GM18873 (cell line): Measurements from ENCODE around the gene MYF5.
"Not testable (repeated sequence)": the region's sequence is repeated elsewhere in the genome, so short reads cannot be mapped to it uniquely, and the experiment has no call there.

Experiments
- ATAC-seq: cut with Tn5 transposase; IDR thresholded peaks from one replicate; pipeline ENCODE4 v1.9.1; 2021; ENCODE audit warnings: mild to moderate bottlenecking, moderate library complexity, moderate number of reproducible peaks; ENCODE audit not compliant: unreplicated experiment, low FRiP score

The MYF5 gene

DNA sequence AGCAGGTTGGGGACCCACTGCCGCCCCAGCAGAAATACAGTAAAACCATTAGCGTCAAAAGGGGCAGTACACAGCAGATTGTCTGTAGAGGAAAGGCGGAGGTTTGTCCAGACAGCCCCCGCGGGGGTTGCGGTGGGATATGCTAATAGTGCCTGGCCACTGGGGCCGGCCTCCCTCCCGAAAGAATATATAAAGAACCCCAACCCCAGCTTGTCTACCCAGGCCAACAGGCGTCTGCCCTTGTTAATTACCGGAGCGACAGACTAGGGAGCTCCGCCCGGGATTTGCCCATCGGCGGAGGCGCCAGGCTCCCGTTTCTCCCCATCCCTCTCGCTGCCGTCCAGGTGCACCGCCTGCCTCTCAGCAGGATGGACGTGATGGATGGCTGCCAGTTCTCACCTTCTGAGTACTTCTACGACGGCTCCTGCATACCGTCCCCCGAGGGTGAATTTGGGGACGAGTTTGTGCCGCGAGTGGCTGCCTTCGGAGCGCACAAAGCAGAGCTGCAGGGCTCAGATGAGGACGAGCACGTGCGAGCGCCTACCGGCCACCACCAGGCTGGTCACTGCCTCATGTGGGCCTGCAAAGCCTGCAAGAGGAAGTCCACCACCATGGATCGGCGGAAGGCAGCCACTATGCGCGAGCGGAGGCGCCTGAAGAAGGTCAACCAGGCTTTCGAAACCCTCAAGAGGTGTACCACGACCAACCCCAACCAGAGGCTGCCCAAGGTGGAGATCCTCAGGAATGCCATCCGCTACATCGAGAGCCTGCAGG is at the start of gene MYF5:
TSS of gene MYF5 (plus strand) at position 217 of the 774 bp plus-strand sequence. CDS start at position 369, 152 bp downstream.
- ATAC-seq = no peak

DNA sequence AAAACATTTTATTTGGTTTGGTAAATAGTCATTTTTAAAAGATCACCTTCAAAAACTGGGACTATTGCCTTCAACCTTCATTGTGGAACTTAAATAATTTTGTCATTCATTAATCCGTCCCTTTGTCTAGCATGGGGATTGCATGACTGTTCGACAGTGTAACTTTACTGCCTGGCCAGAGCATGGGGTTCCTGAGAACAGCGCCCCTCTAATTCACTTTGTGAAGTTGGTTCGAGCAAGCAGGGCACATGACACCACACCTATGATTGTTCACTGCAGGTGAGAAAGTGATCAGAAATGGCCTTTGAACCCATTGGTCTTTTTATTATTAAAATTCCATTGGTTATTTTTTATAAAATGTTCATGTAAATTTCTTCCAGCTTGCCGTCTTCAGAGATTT is 46.5 kb upstream of the MYF5 start:
- no peak for ATAC-seq

DNA sequence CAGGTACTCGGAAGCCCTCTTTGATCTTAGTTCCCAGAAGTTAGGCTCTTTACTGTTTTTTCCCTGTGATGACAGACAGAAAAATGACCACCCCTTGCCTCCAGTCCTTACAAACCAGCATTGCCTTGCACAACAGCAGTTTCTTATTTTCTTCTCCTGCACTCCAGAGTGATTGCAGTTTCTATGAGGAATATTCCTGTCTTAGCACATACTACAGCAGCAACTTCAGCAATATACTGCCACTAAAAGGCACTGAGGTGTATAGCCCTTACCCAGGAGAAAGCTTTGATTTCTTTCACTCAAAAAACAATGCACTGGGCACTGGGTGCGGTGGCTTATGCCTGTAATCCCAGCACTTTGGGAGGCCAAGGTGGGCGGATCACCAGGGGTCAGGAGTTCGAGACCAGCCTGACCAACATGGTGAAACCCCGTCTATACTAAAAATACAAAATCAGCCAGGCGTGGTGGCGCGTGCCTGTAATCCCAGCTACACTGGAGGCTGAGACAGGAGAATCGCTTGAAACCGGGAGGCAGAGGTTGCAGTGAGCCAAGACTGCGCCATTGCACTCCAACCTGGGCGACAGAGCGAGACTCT is 40.6 kb upstream of the MYF5 start:
- not testable (repeated sequence) for ATAC-seq

DNA sequence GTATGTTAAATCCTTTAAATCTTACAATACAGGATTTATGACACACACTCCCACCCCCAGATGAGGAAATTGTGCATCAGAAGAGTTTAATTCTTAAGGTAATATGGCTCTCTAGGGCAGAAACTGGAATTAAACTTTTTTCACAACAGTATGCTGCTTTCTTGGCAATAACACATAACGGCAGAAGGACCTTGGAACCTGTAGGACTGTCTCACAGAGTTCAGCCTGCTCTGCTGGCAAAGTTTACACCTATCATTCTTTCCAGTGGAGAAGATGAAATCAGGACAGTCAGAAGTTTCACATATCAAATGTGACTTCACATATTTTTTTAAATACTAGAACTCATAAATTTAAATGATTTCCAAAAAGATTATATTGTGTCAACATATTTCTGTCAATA is 39.9 kb upstream of the MYF5 start:
- no peak for ATAC-seq

DNA sequence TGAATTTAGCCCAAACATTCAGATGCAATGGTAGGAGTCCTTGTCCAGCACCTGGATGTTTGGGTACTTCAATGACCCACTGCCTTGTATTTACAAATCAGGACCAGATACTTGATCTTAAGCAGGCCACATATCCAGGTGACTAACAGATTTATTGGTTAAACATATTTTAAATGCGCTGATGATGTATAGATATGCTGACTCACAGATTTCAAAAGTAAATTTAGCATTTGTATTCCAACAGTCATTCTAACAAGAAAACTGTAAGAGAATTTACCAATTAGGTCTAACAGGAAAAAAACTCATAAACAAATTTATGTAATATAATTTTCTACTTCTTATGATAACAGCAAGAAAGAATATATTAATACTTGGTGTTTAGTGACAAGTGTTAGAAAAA is 38.7 kb upstream of the MYF5 start:
- no peak for ATAC-seq

DNA sequence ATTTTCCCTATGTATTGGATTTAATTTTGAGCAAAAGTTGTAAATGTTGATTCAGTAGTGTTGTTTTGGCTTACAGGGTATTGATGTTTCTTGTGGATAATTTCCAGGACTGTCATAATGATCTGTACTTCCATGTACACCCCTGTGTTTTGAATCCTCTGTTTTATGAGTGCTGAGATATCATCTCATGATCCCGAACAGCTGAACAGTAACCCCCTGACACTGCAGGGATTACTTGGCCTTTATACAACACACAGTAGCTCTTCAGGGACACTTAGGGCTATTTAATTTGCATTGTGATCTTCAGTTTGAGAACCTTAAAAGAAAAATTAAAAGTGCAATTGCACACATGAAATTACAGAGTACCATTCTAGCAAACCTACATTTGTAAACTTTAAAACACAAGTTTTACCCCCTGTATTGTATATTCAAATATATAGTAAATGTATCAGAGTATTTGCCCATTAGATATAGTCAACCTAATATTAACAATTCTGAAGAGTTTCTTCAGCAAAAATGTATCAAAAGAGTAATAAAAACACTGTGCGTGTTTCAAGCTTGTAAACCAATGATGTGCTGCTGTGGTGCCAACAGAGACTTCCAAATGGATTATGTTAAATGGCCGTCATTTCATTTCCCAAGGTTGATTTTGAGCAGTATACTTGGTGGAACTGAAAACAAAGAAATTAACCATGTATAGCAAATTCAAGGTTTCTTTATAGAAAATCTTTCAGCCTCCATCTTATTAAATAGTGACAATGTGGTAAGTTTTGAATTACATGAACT is 37.2 kb upstream of the MYF5 start:
- ATAC-seq = no peak

DNA sequence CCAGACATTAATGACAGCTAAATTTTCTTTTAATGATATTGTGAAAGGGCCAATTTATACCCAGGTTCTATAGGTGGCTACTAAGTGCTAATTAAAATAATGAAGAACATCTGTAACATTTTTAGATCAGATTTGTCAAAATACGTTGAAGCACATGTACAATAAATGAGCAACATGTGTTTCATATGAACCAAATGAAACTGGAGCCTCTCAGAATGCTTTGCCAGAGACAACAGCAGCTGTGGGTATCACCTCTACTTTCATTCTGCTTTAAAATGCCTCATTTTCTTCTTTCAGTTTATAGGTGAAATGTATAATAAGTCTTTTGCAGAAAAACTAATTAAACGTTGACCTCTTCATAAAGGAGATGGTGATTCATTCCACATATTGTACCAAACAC is 35.4 kb upstream of the MYF5 start:
- peak; percentile 72 for ATAC-seq

DNA sequence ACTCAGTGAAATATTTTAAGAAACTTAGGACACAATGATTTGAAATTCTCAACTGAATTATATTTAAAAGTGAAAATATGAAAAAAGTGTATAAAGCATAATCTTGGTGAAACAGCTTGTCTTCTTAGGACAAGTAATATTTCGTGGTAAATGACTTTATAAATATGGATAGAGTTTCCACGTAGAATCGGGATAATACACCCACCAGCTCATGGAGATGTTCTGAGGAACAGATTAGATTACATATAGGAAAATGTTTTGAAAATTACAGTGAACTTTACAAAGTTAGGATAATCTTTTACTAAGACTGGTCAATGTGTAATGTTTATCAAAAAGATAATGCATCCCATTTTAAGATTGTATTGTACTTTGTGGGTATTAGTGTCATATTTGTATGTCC is 34.9 kb upstream of the MYF5 start:
- ATAC-seq = no peak

DNA sequence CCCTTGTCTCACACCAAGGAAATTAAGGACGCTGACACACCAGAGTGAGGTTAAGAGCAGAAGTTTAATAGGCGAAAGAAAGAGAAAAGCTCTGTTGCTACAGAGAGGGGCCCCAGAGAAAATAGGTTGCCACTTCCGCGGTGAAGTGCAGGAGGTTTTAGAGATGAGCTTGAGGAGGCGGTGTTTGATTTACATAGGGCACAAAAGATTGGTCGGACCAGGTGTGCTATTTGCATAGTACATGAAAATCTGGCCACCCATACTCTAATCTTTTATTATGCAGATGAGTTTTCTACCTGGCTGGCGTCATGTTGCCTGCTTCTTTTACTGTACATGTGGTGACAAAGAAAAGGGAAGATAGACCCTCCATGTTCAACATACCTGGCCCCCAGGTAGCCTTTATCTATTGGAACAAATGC is 32.6 kb upstream of the MYF5 start:
- ATAC-seq = no peak

DNA sequence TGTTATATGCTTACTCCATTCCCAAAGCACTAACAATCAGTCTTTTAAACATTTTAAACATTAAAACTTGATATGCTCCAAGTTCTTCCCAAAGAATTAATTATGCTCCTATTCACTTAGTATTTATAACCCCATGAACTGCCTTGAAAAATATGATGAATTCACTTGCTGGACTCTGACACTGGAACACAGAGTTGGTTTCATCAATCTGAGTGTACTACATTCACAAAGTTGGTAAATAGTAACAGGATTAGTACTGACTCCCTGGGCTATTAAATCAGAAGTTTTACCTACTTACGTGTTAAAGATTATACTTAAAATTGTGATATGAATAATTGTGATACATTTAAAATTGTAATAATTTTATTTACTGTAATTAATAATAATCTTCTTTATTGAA is 26.6 kb upstream of the MYF5 start:
- no peak for ATAC-seq

DNA sequence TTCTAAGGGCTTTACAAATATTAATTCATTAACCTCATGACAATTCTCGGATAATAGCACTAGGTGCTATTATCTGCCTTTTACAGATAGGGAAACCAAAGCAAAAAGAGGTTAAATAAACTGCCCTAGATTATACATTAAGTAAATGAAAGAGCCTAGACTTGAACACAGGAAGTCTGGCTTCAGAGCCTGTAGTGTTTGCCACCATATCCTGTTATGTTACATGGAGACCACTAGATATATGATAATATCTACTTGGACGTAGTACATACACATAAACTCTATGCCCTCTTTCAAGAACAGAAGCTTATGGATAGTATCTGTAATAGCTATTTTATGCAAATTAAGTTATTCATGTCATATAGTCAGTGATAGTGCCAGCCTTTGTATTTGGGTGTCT is 26.2 kb upstream of the MYF5 start:
- ATAC-seq = no peak

DNA sequence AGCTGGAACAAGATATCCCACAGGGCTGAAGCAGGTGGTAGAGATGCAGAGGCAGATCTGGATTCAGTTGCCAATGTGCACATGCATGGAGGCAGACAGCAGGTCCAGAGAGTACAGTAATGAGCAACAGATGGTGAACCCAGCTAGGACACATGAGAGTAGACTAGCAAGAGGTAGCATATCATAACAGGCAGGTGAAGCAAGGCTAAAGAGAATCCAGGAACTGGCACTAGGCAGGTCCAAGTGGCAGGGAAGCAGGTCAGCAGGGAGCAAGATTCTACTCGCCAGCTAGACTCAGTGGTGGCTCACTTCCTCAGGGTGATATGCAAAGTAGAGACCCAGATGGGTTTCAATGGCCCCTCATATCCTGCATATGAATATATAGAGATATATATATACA is 24.6 kb upstream of the MYF5 start:
- no peak for ATAC-seq

DNA sequence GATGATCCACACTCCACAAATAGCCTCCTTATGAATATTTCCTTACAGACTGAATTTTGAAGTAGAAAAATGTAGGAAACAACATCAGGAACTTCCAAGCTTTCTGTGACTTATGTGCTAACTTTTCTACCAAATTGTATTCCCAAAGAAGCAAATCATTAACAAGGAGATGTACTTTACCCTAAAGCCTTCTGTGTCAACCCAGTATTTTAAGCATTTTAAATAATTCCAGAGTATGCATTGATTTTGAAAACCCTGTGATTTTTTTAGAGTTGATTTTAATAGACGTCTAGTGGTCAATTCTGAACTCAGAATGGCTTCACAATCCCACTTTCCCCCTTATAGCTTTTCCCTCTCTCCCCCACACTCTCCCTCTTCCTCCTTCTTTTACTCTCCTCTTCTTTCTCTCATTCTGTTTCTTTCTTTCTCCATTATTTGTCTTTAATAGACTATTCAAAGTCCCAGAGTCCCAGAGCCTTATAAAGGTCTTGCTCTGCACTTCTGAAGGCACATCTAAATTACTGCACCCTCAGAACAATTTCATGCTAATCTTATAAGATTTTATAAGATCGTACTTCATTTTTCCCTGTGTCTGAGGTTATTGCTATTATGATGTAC is 19.3 kb upstream of the MYF5 start:
- ATAC-seq = no peak

DNA sequence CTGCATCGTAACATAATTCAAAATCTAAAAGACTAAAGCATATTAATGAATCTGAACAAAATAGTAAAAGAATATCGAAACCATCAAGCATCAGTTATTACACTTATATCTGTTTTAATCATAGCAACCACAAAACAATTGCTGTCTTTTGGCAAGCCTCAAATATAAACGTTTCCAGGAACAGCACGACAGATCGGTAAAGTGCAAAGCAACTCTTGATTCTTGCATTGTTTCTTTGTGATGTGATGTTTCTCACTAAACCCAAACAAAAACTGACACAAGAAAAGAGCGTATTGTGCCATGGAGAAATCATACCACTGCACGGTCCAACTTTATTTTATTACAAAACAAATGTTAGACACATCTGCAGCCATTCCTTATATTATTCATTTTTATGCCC is 18.5 kb upstream of the MYF5 start:
- ATAC-seq = no peak

DNA sequence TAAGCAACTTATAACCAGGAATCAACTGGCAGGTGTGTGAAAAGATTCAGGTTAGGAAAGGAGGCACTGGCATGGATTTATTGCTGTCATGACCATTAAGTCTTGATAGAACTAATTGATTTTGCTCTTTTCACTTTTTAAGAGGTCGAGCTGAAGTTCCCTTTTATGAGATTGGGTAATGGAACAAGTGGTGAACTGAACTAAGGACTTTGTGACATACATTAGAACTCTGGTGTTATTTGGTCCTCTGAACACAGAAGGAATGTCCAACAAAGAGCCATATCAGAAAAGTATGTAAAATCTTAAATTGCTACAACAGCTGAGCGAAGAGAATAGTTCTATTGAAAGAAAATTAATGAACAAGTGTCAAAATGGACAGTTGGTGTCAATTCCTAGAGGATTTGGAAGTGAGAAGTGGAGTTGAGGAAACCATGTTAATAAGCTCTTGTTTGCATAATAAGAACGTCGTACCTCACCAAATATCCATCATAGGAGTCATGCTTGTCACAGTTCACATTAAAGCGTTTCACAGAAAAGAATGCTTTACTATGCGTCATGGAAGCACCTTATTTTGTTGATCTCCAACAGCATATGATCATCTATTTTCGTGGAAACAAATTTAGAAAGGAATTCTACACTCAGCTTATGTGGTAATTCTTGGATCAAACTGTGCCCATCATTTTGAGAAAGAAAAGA is 17.7 kb upstream of the MYF5 start:
- no peak for ATAC-seq

DNA sequence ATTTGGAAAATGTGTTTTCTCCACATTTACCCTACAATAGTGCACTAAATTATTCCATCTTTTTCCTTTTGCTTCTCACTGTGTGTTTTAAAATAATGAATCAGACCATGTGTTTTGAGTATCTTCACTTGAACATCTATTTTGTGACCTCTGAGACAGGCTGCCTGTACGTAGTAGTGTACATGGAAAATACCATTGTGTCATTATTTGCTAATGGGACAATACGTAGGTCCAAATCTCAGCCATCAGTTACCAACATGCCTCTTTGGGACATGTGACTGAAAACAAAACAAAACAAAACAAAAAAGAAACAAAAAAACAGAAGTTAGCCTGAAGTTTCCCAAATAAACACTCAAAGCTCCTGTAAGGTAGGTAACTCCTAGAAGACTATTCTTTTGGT is 16.4 kb upstream of the MYF5 start:
- no peak for ATAC-seq

DNA sequence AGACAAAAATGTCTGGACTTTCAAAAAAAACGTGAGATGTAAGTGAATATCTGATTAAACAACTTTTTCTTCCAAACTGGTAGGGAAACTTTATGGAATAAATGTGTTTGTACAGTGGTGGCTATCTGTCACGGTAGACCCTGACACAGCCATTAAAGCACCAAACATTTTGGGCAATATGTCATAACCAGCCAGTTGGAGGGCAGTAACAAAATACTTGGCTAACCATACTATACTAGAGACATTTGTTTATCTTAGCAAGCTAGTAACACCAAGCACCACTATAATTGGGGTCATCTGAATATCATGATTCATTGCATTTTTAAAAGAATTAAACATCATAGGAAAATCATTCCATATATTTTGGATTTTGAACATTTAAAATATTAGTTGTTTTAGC is 15.3 kb upstream of the MYF5 start:
- ATAC-seq = no peak

DNA sequence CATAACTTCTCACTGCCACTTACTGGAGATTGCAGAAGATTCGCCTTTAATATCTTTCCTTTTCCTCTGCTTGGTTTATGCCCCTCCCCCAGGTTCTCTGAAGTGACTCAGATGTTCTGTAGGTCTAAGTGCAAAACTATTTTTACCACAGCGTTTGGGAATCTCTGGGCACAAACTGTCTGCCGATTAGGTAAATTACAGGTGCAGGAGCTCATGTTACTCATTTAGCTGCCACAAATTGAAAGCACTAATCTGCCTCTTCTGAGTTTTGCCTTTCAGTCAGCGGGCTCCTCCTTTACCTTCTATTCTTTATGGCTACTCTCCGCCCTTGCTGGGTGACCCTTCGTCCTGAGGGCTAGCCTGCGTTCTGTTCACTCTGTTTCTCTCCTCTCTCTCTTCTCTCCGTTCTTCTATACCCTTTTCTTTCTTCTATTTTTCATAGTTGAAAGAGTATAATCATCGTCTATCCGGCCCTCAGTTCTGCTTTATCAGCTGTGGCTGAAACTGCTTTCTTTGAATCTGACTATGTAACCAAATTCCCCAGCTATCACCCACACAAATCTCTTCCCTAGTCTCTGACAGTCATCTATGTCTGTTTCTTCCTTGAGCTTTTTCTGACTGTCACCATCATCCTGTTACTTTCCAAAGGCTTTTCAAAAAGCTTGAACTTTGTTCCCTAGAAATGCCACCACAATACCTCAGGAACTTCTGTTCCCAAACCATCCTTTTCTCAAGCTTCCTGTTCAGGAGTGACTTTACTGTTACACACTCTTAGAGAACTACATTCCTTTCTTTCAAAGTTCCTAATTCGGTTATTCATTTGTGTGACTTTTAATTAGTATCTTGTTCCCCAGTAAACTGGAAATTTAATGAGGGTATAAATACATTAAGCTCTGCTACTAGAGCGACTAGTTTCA is 13.6 kb upstream of the MYF5 start:
- ATAC-seq = peak; percentile 91

DNA sequence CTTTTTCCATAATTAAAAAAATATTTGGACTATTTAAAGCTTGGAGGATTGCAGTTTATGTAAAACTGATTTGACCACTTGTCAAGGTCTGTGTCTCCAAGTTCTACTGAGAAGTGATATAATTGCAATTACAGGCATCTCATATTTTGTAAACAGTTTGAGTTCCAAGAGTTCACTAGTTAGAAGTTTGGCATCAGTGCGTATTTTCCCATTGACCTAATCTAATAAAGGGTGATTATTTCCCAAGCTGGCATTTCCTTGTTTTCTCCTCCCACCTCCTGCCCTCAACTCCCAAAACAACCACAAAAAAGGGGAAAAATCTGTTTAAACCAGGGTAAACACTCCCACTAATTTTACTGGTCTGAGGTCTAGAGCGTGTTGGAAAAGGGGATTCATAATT is 12.3 kb upstream of the MYF5 start:
- ATAC-seq = no peak
